MM.1S (cell line): ENCODE measurements around the gene AGAP1.

ENCODE experiments used
- EZH2phosphoT487 ChIP-seq: fragments of 300-600 bp; sonication (generic); IDR thresholded peaks from 2 replicates; pipeline ENCODE4 v1.6.1; 2018; ENCODE audit warnings: antibody characterized with exemption, low read length
- TF ChIP-seq, protein P1 (sequence below): fragments of 300-600 bp; sonication (generic); IDR thresholded peaks from 2 replicates; pipeline ENCODE4 v1.5.1; 2016; ENCODE audit warnings: antibody characterized with exemption, low read length, mixed read lengths

DNA sequence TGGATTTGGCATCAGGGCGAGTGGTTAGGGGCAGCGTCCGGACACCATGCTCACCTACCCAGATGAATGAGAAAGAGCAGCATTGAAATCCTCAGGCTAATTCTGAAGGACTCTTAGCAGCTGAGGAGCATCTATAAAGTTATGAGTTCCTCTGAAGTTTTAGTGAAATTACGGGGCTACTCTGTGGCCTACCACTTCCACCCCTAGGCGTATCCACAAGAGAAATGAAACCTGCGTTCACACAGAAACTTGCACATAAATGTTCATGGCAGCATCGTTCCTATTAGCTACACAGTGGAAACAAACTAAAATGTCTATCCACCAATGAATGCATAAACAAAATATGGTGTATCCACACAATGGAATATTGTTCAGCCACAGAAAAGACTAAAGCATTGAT is 576.4 kb downstream of the AGAP1 start:
- TF ChIP-seq, protein P1, sequence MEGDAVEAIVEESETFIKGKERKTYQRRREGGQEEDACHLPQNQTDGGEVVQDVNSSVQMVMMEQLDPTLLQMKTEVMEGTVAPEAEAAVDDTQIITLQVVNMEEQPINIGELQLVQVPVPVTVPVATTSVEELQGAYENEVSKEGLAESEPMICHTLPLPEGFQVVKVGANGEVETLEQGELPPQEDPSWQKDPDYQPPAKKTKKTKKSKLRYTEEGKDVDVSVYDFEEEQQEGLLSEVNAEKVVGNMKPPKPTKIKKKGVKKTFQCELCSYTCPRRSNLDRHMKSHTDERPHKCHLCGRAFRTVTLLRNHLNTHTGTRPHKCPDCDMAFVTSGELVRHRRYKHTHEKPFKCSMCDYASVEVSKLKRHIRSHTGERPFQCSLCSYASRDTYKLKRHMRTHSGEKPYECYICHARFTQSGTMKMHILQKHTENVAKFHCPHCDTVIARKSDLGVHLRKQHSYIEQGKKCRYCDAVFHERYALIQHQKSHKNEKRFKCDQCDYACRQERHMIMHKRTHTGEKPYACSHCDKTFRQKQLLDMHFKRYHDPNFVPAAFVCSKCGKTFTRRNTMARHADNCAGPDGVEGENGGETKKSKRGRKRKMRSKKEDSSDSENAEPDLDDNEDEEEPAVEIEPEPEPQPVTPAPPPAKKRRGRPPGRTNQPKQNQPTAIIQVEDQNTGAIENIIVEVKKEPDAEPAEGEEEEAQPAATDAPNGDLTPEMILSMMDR: no peak
- TF ChIP-seq EZH2phosphoT487: no peak
